ENCODE measurements around the gene TBC1D9.

GRCh38 chr4:140571620-140572019, 184.6 kb downstream of the TBC1D9 start:
- TF ChIP-seq CTCF (tag by site-specific recombination; IDR thresholded peaks at IDR 0.05) (no peak), ZNF324 (tag by site-specific recombination; IDR thresholded peaks at IDR 0.05) (no peak), ATF2 (tag by site-specific recombination; IDR thresholded peaks at IDR 0.05; ENCODE audit: low read depth) (no peak), IKZF3 (tag by site-specific recombination; IDR thresholded peaks at IDR 0.05) (no peak), ZNF274 (IDR thresholded peaks at IDR 0.05; ENCODE audit: low read length) (no peak), ZNF274 (tag by site-specific recombination; IDR thresholded peaks at IDR 0.05; ENCODE audit: borderline replicate concordance) (no peak), ZBTB7A (tag by site-specific recombination; IDR thresholded peaks at IDR 0.05; ENCODE audit: low read depth) (no peak), YY1 (tag by site-specific recombination; IDR thresholded peaks at IDR 0.05) (no peak), REST (tag by site-specific recombination; IDR thresholded peaks at IDR 0.05) (no peak), ZNF121 (tag by site-specific recombination; IDR thresholded peaks at IDR 0.05) (no peak), KLF9 (tag by site-specific recombination; IDR thresholded peaks at IDR 0.05; ENCODE audit: low read depth) (no peak)

Data from HEK293 (cell line).